ENCODE measurements around the gene SLC6A6.

Gene SLC6A6

DNA sequence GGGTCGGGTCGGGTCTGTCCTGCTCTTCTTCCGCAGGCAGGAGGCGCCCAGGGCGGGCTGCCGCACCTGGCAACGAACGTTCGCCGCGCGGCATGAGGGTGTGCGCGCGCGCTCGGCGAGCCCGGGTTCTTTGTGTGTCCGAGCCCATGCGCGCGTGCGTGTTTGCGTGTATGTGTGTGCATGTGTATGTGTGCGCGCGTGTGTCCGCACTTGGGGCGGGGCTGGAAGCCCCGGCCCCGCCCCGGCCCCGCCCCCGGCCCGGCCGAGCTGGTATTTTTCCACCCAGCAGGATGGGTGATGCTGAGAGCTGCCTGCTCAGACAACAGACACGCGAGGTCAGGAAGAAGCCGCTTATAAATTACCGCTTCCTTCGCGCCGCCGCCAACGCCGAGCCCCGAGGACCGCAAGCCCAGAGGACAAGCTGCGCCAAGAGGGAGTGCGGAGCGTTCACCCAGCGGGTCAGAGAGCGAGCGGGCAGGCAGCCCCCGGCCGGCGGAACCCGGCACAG is at the start of gene SLC6A6:
Gene SLC6A6 (plus strand): TSS at position 303 of the 508 bp plus-strand sequence. CDS start 41,029 bp downstream, outside the sequence.
- in situ Hi-C loops (cut with HindIII; ENCODE audit: low sequenced_read_pairs), result loop anchor here (5.0 kb wide), 1 partner anchor 50 kb away; no protein-coding TSS in a partner anchor
- TF ChIP-seq, protein P1, sequence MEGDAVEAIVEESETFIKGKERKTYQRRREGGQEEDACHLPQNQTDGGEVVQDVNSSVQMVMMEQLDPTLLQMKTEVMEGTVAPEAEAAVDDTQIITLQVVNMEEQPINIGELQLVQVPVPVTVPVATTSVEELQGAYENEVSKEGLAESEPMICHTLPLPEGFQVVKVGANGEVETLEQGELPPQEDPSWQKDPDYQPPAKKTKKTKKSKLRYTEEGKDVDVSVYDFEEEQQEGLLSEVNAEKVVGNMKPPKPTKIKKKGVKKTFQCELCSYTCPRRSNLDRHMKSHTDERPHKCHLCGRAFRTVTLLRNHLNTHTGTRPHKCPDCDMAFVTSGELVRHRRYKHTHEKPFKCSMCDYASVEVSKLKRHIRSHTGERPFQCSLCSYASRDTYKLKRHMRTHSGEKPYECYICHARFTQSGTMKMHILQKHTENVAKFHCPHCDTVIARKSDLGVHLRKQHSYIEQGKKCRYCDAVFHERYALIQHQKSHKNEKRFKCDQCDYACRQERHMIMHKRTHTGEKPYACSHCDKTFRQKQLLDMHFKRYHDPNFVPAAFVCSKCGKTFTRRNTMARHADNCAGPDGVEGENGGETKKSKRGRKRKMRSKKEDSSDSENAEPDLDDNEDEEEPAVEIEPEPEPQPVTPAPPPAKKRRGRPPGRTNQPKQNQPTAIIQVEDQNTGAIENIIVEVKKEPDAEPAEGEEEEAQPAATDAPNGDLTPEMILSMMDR (IDR thresholded peaks at IDR 0.05; ENCODE audit: low read depth, low read length, missing control alignments), result peak; percentile 51
- H3K4me3 ChIP-seq (ENCODE audit: low read depth, low read length), result peak within 1 kb of the TSS; percentile 52

DNA sequence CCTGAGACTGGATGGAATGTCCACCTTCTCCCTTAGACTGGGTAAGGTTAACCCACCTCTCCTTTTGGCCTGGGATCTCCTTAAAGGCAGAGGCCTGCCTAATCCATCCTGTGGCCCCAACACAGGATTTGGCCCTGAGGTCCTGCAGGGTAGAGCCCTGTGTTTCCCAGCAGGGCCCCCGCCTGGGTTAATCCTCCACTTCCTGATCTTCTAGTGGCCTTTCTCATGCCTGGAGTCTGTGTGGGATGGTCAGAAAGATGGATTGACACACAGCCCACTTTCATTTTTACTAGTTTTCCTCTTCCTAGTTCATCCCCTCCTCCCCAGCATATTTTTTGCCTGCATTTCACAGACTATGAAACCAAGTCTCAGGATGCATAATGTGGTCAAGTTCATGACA is 48.9 kb upstream of the SLC6A6 start:
- in situ Hi-C loops (cut with HindIII; ENCODE audit: low sequenced_read_pairs), result no loop called here
- H3K4me3 ChIP-seq (ENCODE audit: low read depth, low read length), result no peak overlapping the region
- no peak for DNase-seq (ENCODE audit: low read depth)
- TF ChIP-seq, protein P1 (IDR thresholded peaks at IDR 0.05; ENCODE audit: low read depth, low read length, missing control alignments), result no peak

More for the DNA sequence above, at the start of gene SLC6A6:
- peak; percentile 83 for DNase-seq (ENCODE audit: low read depth)

DNA sequence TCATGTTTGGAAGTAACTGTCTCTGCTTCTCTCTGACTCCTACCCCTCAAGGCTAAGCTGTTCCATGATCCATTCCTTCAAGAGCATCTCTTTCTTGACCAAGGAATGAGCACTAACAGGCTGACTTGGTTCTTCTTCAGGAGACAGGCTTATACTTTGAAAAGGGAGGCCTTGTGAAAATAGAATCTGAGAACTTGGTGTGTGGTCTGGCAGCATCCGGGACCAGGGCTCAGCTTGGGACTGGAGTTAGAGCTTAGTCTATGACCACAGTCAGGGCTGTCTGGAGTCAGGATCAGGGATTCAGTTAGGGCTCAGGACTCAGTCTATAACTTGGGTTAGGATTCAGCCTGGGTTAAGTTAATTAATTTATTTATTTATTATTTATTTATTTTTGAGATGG is 44.9 kb upstream of the SLC6A6 start:
- H3K4me3 ChIP-seq (ENCODE audit: low read depth, low read length), result no peak overlapping the region
- in situ Hi-C loops (cut with HindIII; ENCODE audit: low sequenced_read_pairs), result no loop called here
- TF ChIP-seq, protein P1 (IDR thresholded peaks at IDR 0.05; ENCODE audit: low read depth, low read length, missing control alignments), result no peak
- no peak for DNase-seq (ENCODE audit: low read depth)

DNA sequence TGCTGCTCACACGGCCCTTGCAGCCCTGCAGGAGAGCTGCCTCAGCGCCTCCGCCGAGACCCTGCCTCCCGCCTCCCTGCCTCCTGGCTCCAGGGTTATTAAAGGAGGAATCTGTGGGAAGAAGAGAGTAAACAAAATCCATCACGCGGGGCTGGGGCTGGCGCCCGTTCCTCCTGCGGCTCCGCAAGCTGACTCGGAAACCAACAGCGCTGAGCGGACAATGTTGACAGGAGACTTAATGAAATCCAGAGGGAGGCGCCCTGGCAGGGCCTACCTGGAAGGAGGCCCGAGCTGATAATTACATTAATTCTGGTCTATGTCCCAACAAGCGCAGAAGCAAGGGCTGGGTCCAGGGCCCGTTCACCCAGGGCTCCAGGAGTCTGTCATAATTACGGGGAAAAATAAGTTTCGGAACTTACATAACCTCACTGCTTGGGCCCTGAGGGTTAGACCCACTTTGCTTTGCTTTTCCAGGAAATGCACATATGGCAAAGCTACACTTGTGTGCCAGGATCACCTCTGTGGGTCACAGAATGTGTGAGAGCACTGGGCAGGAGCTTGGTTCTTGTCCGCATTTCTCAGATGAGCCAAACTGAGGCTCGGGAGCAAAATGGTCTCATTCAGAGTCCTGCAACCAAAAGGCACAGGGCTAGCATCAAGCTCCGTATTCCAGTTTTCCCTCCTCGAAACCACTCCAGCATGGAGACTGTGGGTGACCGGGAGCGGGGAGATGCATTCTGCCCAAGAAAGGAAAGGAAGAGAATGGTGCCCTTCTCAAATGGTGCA is 43.8 kb upstream of the SLC6A6 start:
- H3K4me3 ChIP-seq (ENCODE audit: low read depth, low read length), result no peak overlapping the region
- in situ Hi-C loops (cut with HindIII; ENCODE audit: low sequenced_read_pairs), result no loop called here
- peak; percentile 77 for DNase-seq (ENCODE audit: low read depth)
- TF ChIP-seq, protein P1 (IDR thresholded peaks at IDR 0.05; ENCODE audit: low read depth, low read length, missing control alignments), result no peak

DNA sequence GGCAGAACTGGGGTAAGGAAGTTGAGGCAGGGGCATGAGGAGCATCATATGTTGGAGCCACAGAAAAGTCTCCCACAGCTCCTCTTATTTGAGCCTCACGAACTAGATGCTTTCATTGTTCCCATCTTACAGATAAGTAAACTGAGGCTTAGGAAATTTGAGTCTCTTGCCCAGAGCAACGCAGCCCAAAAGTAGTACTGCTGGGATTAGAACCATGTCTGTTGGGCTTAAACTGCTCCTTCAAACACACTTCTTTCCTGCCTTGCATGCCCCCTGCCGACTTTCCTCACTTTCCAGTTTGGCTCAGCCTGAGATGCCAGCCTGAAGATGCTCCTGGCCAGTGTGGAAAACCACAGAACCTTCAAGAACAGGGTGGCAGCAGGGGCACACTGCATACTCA is 43.1 kb upstream of the SLC6A6 start:
- in situ Hi-C loops (cut with HindIII; ENCODE audit: low sequenced_read_pairs), result no loop called here
- no peak for DNase-seq (ENCODE audit: low read depth)
- TF ChIP-seq, protein P1 (IDR thresholded peaks at IDR 0.05; ENCODE audit: low read depth, low read length, missing control alignments), result no peak
- H3K4me3 ChIP-seq (ENCODE audit: low read depth, low read length), result no peak overlapping the region

DNA sequence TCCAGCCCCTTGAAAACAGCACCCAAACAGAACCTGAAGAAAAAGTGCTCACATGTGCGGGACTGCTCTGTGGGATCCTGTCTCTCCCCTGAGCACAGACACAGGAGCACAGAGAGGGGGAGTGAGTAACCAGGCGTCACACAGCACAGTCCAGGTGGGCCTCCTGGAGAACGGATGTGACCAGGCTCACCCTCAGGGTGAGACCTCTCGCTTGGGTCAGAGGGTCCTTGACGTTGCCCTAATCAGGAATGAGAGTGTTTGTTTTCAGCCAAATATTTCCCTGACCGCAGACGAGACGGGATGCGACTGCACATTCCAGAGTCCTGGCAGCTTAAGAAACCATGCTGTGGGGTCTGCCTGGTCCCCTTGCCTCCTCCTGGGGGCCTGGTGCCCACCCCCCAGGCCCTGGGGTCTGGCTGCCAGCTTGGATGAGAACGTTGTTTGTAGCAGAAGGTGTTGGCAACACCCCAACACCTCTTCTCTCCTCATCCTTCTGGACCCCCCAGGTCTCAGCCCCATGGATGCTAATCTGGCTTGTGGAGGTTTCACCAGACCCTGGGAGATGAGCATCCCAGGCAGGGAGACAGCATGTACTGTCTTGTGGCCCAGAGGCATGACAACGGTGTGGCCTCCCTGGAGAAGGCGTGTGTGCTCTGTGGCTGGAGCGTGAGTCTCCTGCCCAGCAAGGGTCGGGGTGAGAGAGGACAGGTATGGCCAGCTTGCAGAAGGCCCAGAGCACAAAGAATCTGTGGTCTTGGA is 42.1 kb upstream of the SLC6A6 start:
- peak; percentile 24 for DNase-seq (ENCODE audit: low read depth)
- H3K4me3 ChIP-seq (ENCODE audit: low read depth, low read length), result no peak overlapping the region
- TF ChIP-seq, protein P1 (IDR thresholded peaks at IDR 0.05; ENCODE audit: low read depth, low read length, missing control alignments), result no peak
- in situ Hi-C loops (cut with HindIII; ENCODE audit: low sequenced_read_pairs), result no loop called here

Measured in astrocyte of the cerebellum (primary cell).